HG03064 (cell line): ENCODE measurements around the gene CLDN24.

ENCODE experiments used
- ATAC-seq: cut with Tn5 transposase; IDR thresholded peaks from one replicate; pipeline ENCODE4 v1.9.1; 2021; ENCODE audit warnings: low read depth; ENCODE audit not compliant: unreplicated experiment

Gene CLDN24

DNA sequence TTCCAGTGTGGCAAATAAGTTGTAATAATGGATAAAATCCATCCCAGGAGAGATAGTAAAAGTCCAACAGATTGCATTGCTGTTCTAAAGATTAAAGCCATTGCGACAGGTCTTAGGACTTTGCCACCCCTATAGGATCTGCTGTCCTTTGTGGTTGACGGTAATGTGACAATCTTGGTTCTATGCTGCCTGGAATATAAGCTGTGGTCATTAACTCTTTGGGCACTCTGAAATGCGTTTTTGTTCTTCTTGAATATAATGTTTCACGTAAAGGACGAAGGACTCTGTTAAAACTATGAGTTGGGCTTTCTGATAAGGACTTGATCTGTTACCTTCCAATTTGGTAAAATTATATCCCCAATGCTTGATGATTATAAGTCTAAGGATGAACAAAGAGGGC is at the start of gene CLDN24:
Gene CLDN24, minus strand, starts transcription at position 101 of the 400 bp plus-strand sequence. Its CDS starts 0 bp downstream, at position 101.
- ATAC-seq = no peak

GRCh38 chr4:183370786-183371185 is 48.6 kb upstream of the CLDN24 start:
- no peak for ATAC-seq

DNA sequence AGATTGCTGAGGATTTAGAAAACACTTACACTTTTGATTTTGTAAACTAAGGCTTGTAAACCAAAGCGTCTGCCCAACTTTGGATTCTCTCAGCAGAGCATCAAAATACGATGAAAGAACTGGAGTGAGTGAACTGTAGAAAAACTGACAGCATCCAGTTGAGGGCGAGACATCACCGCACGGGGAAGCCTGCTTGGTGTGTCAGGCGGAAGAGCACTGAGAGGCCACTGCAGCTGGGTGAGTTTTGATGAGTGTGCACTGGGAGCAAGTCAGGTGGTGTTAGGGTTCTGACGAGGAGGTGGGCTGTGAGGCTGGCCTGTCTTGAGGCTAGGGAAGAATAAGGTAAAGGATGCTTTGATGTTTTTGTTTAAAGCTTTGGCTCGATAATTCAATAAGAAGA is 46.8 kb upstream of the CLDN24 start:
- no peak for ATAC-seq

DNA sequence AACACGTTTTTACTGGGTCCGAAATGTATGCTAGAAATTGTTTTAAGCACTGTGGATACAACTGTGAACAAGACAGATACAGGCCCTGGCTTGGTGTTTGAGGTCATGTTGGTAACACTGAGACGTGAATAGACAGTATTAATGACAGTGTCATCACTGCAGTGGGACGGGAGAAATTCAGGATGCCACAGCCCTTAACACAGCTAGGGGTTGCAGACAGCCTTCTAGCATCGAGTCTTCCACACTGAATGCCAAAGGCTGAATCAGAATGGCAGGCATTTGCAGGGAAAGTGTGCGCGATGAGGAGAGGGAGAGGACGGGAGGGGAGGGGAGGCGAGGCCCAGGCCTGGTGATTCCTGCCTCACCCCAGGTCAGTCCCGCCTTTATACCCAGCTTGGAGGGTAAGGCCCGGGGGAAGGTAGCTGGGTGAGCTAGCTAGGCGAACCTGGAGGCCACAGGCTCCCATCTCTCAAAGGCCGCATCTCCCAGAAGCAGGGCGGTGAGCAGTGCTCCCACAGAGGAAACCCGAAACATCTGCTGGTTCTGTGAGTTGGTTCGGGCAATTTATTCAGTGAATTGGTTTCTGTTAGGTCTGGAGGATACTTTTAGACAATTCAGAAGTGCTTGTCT is 44.1 kb upstream of the CLDN24 start:
- ATAC-seq = no peak

DNA sequence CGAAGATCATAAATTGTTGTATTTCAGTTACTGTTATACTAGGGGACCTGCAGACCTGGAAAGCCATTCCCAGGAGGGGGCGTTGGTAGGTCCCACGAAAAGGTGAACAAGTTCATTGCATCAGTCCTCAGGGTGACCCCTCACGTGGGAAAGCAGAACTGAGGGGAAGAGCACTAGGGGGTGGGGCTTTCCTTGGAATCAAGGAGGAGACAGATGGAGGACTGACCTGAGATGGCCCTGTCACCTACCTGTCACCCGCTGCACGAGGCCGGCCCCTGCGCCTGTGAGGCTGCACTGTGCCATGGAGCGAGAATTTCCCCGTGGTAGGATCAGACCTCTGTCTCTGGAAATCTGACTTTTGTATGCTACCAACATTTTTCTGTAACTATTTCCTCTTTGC is 41.8 kb upstream of the CLDN24 start:
- ATAC-seq = no peak

DNA sequence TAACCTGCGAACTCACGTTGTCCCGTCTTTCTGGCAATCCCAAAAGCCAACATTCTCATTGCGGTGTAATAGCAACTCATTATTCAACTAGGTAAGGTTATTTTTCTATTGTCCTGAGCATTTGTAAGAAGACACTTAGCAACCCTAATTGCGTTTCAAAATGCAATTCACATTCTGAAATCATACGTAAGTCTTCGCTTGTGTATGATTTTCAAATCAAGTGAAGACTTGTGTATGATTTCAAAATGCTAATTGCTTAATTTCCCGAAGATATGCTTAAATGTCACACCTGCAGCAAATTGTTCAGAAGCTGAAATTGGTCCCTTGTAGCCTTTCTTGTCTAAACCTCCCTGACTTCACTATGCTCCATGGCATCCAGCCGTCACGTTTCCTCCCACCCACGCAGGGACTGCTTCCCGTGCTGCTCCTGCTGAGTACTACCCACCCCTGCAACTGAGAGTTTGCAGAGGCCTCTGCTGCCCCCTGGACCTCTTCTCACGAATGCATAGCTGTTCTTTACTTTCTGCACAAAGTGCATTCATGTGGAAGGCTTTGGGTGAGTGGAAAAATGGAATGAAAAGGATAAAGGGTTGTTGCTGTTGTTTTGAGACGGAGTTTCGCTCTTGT is 40.8 kb upstream of the CLDN24 start:
- no peak for ATAC-seq

DNA sequence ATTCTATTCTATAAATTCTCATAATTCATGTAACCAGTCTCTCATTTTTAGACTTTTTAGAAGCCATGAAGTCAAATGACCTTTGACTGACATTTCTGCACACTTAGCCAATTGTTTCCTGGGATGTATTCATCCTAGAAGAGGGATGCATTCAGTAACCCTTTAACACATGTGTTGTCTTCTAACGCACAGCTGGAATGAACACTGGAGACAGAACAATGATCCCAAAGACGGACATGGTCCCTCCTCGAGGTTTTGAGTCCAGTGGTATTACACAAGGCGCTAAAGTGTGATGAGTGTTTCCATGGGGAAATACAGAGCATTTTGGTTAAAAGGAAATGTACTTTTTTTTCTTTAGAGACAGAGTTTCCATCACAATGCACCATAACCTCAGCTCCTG is 39.8 kb upstream of the CLDN24 start:
- no peak for ATAC-seq

DNA sequence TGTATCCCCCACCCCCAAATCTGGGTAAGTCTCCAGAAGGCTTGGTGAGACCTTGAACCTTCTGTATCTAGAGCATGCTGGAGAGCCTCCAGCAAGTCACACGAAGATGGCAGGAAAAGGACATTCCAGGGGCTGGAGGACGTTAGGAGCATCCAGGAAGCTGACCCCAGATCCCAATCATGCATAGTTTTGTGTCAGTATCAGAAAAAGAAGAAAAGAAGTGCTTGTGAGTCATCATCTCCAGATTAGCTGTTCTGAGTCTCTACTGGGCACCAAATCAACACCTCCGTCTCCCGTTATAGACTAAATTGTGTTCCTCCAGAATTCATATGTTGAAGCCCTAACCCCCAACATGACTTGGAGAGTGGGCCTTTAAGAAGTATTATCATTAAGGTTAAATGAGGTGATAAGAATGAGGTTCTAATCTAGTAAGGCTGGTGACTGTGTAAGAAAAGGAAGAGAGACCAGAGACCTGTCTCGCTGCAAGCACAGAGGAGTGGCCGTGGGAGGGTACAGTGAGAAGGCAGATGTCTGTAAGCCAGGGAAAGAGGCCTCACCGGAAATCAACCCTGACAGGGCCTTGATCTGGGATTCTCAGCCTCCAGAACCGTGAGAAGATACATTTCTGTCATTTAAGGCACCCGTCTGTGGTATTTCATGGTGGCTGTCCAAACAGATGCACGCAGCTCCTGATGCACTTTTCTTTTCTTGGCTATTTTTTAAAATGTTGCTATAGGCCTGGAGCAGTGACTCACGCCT is 38.1 kb upstream of the CLDN24 start:
- ATAC-seq = no peak

DNA sequence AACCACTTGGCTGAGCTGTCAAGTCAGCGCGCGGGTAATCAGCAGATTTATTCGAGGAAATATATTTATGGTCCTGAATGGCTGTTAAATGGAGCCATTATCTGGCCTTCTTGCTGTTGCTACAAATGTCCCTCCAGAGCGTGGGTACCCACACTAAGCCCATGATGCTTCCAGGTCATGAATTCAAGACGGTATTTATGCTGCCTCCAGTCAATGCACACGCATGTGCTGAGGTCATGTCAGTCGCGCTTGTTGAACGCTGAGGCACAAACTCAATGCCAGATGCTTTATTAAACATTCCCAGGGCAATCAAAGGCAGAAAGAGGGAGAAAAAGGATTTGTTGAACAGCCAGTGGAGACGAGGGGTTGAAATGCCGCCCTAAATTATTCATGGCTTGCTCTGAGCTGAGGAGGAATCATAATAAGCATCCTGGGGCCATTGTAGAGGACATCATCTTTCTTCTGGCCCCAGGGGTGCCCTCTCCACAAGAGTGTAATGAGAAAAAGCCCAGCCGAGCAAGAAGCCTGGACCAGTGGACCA is 36.1 kb upstream of the CLDN24 start:
- no peak for ATAC-seq

- no peak for ATAC-seq
These were observed 34.9 kb upstream of the CLDN24 start for GRCh38 chr4:183356931-183357675.

GRCh38 chr4:183356173-183356830 is 34.1 kb upstream of the CLDN24 start:
- ATAC-seq = no peak

DNA sequence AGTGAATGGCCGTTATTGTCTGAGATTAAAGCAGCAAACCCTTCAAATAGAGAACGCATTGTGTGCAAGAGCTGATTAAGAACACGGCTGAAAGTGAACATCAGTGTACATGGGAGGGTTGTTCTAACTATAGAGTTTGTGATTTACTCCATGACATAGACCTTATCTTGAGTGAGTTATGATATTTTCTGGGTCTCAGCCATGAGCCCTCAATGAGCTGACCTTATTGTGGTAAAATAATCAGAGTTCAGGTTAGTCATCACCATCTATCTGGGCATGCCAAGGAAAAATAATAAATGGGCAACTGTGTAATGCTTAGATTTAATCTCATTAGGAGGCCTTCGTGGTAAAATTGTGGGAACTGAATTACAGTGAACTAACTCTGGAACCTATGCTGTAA is 33.2 kb upstream of the CLDN24 start:
- no peak for ATAC-seq

DNA sequence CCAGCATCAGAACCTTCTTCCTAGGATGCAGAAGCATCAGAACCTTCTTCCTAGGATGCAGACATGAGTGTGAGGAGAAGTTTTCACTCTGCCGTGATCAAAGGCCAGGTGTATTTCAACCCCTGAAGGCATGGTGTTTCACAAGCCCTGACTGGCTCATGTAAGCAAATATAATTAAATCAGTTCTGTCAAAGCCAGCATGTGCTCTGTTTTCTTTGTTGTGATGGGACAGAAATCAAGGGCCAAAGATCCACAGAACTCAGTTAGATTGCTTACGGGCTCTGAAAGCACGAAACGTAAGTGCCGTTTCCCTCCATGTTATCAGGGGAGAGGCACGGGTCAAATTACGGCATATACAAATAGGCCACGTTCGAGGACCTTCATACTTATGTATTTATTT is 32.0 kb upstream of the CLDN24 start:
- ATAC-seq = no peak

DNA sequence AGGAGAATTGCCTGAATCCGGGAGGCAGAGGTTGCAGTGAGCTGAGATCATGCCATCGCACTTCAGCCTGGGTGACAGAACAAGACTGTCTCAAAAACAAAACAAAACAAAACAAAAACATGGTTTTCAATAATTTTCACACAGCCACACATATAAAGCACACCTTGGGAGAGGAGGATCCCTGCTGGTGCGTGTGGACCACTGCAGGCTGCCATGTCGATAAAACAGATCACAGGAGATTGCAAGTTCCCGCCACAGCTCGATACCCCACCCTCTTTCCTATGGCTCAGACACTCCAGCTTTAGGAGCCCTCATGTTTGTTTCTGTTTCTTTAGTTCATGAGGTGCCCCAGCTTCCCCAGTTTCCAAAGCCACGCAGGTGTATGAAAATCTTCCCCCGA is 31.3 kb upstream of the CLDN24 start:
- ATAC-seq = no peak

- ATAC-seq = no peak
These were observed 30.3 kb upstream of the CLDN24 start for GRCh38 chr4:183352546-183352945.

DNA sequence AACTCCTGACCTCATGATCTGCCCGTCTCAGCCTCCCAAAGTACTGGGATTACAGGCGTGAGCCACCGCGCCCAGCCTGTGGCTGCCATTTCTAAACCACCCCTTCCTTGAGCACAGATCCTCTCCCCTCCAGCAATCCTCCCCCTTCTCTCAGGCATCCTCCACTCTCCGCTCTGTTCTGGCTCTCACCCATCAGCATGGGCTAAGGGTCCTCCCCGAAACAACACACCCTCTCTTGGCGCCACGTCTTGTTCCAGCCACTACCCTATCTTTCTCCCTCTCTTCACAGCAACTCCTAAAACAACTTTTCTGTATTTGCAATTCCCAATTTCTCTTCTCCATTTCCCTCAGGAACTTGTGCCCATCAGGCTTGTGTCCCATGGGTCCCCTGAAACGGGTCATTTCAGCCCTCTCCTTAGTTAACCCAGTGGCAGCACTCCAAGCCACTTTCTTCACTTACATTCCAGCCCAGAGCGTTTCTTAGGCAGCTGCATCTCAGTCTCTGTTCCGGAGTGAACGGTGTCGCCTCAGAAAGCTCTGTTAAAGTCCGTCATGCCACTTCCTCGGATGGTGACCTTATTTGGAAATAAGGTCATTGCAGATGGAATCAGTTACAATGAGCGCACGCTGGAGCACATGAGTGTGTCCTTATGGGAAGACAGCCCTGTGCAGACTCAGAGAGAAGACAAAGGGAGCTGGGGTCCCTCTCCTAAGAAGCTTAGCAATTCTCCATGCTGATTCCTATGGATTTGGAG is 28.3 kb upstream of the CLDN24 start:
- ATAC-seq = no peak

GRCh38 chr4:183349673-183350072 is 27.4 kb upstream of the CLDN24 start:
- ATAC-seq = no peak

GRCh38 chr4:183348706-183349659 is 26.8 kb upstream of the CLDN24 start:
- ATAC-seq = no peak

GRCh38 chr4:183348136-183348535 is 25.9 kb upstream of the CLDN24 start:
- ATAC-seq = no peak
